Measurements from ENCODE around the gene ZBED1. TPM values are rescaled to one million over a fixed set of nuclear protein-coding genes. Genes with fewer than 3 reads are reported as not detected.

Gene ZBED1
- total and polyA plus RNA-seq, 7 experiments from 2014 or later, result 23.7 to 44.3 (median 29.0) TPM

DNA sequence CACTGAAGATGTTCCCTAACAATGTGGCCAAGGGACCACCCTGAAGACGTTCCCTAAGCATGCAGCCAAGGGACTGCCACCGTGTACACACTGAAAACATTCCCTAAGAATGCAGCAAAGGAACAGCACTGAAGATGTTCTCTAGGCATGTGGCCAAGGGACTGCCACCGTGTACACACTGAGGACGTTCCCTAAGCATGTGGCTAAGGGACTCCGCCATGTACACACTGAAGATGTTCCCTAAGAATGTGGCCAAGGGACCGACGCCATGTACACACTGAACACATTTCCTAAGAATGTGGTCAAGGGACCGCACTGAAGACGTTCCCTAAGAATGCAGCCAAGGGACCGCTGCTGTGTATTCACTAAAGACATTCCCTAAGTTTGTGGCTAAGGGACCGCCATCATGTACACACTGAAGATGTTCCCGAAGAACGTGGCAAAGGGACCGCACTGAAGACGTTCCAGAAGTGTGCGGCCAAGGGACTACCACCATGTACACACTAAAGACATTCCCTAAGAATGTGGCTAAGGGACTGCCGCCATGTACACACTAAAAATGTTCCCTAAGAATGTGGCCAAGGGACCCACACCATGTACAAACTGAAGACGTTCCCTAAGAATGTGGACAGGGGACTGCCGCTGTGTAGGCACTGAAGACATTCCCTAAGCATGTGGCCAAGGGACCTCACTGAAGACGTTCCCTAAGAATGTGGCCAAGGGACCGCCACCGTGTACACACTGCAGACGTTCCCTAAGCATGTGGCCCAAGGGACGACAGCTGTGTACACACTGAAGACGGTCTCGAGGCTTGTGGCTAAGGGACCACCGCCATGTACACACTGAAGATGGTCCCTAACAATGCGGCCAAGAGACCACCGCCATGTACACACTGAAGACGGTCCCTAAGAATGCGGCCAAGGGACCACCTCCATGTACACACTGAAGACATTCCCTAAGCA lies 54.8 kb downstream of the ZBED1 start:
- Histone ChIP-seq H3K4me3 (ENCODE audit: low read length) (no peak overlapping the region), H3K36me3 (ENCODE audit: control insufficient read depth in 2 of 3, insufficient read depth in 3 of 3, low read length in 3 of 3) (peaks cover 0 to 3% (median 0%) of the 10 kb centered on the region in 3 experiments), H3K4me1 (ENCODE audit: control insufficient read depth in 2 of 2, insufficient read depth in 2 of 2, low read length in 2 of 2) (no peaks in the 10 kb centered on the region), H3K27ac (ENCODE audit: low read depth, low read length) (no peak overlapping the region), H3K9me3 (ENCODE audit: control insufficient read depth in 2 of 3, low read length in 3 of 3) (no peaks in the 10 kb centered on the region), H3K27me3 (ENCODE audit: control insufficient read depth in 2 of 2, insufficient read depth in 2 of 2, low read length in 2 of 2) (no peaks in the 10 kb centered on the region)
- H3K4me3 Mint-ChIP-seq, result no peak overlapping the region
- no peak for ATAC-seq
- ChIA-PET CTCF (no interaction called here), POLR2A (no interaction called here)
- peak overlapping the region in 1 of 9 donors; percentile 44 for H3K27ac Mint-ChIP-seq
- peaks cover 4 to 54% (median 22%) of the 10 kb centered on the region in 5 donors for H3K36me3 Mint-ChIP-seq
- peaks cover 0 to 16% (median 0%) of the 10 kb centered on the region in 11 donors for H3K9me3 Mint-ChIP-seq
- no peaks in the 10 kb centered on the region for H3K27me3 Mint-ChIP-seq
- DNase-seq, result no peak
- H3K4me1 Mint-ChIP-seq, result peaks cover 0 to 9% (median 0%) of the 10 kb centered on the region in 7 donors
- intact Hi-C loops (cut with micrococcal nuclease), result no loop called here

GRCh38 chrX:2442694-2443093 lies 58.1 kb downstream of the ZBED1 start:
- DNase-seq (no peak), ATAC-seq (no peak)
- peaks cover 0 to 16% (median 0%) of the 10 kb centered on the region in 11 donors for H3K9me3 Mint-ChIP-seq
- intact Hi-C loops (cut with micrococcal nuclease), result no loop called here
- no peak overlapping the region for H3K4me3 ChIP-seq (ENCODE audit: low read length)
- H3K27ac ChIP-seq (ENCODE audit: low read depth, low read length), result no peak overlapping the region
- peaks cover 0 to 15% (median 0%) of the 10 kb centered on the region in 7 donors for H3K4me1 Mint-ChIP-seq
- H3K27me3 ChIP-seq (ENCODE audit: control insufficient read depth in 2 of 2, insufficient read depth in 2 of 2, low read length in 2 of 2), result no peaks in the 10 kb centered on the region
- peaks cover 14 to 66% (median 38%) of the 10 kb centered on the region in 5 donors for H3K36me3 Mint-ChIP-seq
- H3K27me3 Mint-ChIP-seq, result no peaks in the 10 kb centered on the region
- no peak overlapping the region for H3K27ac Mint-ChIP-seq
- H3K4me1 ChIP-seq (ENCODE audit: control insufficient read depth in 2 of 2, insufficient read depth in 2 of 2, low read length in 2 of 2), result no peaks in the 10 kb centered on the region
- POLR2A ChIA-PET, result no interaction called here
- no peaks in the 10 kb centered on the region for H3K9me3 ChIP-seq (ENCODE audit: control insufficient read depth in 2 of 3, low read length in 3 of 3)
- no peak overlapping the region for H3K4me3 Mint-ChIP-seq
- CTCF ChIA-PET, result no interaction called here
- H3K36me3 ChIP-seq (ENCODE audit: control insufficient read depth in 2 of 3, insufficient read depth in 3 of 3, low read length in 3 of 3), result peaks cover 0 to 3% (median 0%) of the 10 kb centered on the region in 3 experiments

- no peaks in the 10 kb centered on the region for H3K27me3 ChIP-seq (ENCODE audit: control insufficient read depth in 2 of 2, insufficient read depth in 2 of 2, low read length in 2 of 2)
- CTCF ChIA-PET, result no interaction called here
- peaks cover 0 to 3% (median 0%) of the 10 kb centered on the region in 3 experiments for H3K36me3 ChIP-seq (ENCODE audit: control insufficient read depth in 2 of 3, insufficient read depth in 3 of 3, low read length in 3 of 3)
- no peak overlapping the region for H3K27ac Mint-ChIP-seq
- no peak overlapping the region for H3K4me3 ChIP-seq (ENCODE audit: low read length)
- intact Hi-C loops (cut with micrococcal nuclease), result no loop called here
- H3K9me3 ChIP-seq (ENCODE audit: control insufficient read depth in 2 of 3, low read length in 3 of 3), result no peaks in the 10 kb centered on the region
- H3K9me3 Mint-ChIP-seq, result peaks cover 0 to 6% (median 0%) of the 10 kb centered on the region in 11 donors
- H3K4me3 Mint-ChIP-seq, result no peak overlapping the region
- peaks cover 0 to 15% (median 0%) of the 10 kb centered on the region in 7 donors for H3K4me1 Mint-ChIP-seq
- no peaks in the 10 kb centered on the region for H3K4me1 ChIP-seq (ENCODE audit: control insufficient read depth in 2 of 2, insufficient read depth in 2 of 2, low read length in 2 of 2)
- peaks cover 14 to 62% (median 31%) of the 10 kb centered on the region in 5 donors for H3K36me3 Mint-ChIP-seq
- H3K27me3 Mint-ChIP-seq, result no peaks in the 10 kb centered on the region
- ATAC-seq (no peak), DNase-seq (no peak)
- POLR2A ChIA-PET, result no interaction called here
- H3K27ac ChIP-seq (ENCODE audit: low read depth, low read length), result no peak overlapping the region
Observed at GRCh38 chrX:2441466-2441865, 59.3 kb downstream of the ZBED1 start.

GRCh38 chrX:2439613-2440012 lies 61.2 kb downstream of the ZBED1 start:
- Histone ChIP-seq H3K9me3 (ENCODE audit: control insufficient read depth in 2 of 3, low read length in 3 of 3) (no peaks in the 10 kb centered on the region), H3K27ac (ENCODE audit: low read depth, low read length) (no peak overlapping the region), H3K27me3 (ENCODE audit: control insufficient read depth in 2 of 2, insufficient read depth in 2 of 2, low read length in 2 of 2) (no peaks in the 10 kb centered on the region), H3K4me3 (ENCODE audit: low read length) (no peak overlapping the region), H3K4me1 (ENCODE audit: control insufficient read depth in 2 of 2, insufficient read depth in 2 of 2, low read length in 2 of 2) (no peaks in the 10 kb centered on the region), H3K36me3 (ENCODE audit: control insufficient read depth in 2 of 3, insufficient read depth in 3 of 3, low read length in 3 of 3) (peaks cover 0 to 6% (median 3%) of the 10 kb centered on the region in 3 experiments)
- ChIA-PET POLR2A (no interaction called here), CTCF (no interaction called here)
- Mint-ChIP-seq H3K27me3 (no peaks in the 10 kb centered on the region), H3K4me1 (peaks cover 0 to 15% (median 3%) of the 10 kb centered on the region in 7 donors), H3K36me3 (peaks cover 19 to 60% (median 36%) of the 10 kb centered on the region in 5 donors), H3K9me3 (peaks cover 0 to 9% (median 0%) of the 10 kb centered on the region in 11 donors), H3K27ac (no peak overlapping the region), H3K4me3 (no peak overlapping the region)
- DNase-seq, result no peak
- no peak for ATAC-seq
- intact Hi-C loops (cut with micrococcal nuclease), result no loop called here

Other genes starting within 250 kb of the ZBED1 start
- 10 to 100 TPM; 15.6 to 26.2 (median 20.4) TPM for gene DHRSX, start within 50 bp of the ZBED1 start, total RNA-seq
- gene DHRSX, start within 50 bp of the ZBED1 start, polyA plus RNA-seq, result 10 to 100 TPM; 15.0 to 16.2 TPM
- gene CD99, start 190.3 kb upstream of the ZBED1 start, total RNA-seq, result 100 to 1,000 TPM; 112 to 293 (median 181) TPM
- 100 to 1,000 TPM; 151 to 153 TPM for gene CD99, start 190.3 kb upstream of the ZBED1 start, polyA plus RNA-seq